HG02588 (cell line): ENCODE data around the gene FKBP4.
"Not testable (repeated sequence)": the region's sequence is repeated elsewhere in the genome, so short reads cannot be mapped to it uniquely, and the experiment has no call there.

Source experiments
- ATAC-seq: cut with Tn5 transposase; IDR thresholded peaks from one replicate; pipeline ENCODE4 v1.9.1; 2021; ENCODE audit warnings: mild to moderate bottlenecking, moderate library complexity; ENCODE audit not compliant: unreplicated experiment

The FKBP4 gene

GRCh38 chr12:2794736-2795289 is at the start of gene FKBP4:
FKBP4 (plus strand) TSS chr12:2794970; CDS start chr12:2795140, 170 bp downstream.
- ATAC-seq, result peak; percentile 71

- ATAC-seq, result no peak
Measured at GRCh38 chr12:2745655-2746054, 49.1 kb upstream of the FKBP4 start.

- ATAC-seq, result no peak
Measured at GRCh38 chr12:2749580-2749979, 45.2 kb upstream of the FKBP4 start.

GRCh38 chr12:2750185-2750584 is 44.6 kb upstream of the FKBP4 start:
- ATAC-seq, result no peak

- no peak for ATAC-seq
Measured at GRCh38 chr12:2751230-2751629, 43.5 kb upstream of the FKBP4 start.

- ATAC-seq, result no peak
Measured at GRCh38 chr12:2751686-2752085, 43.1 kb upstream of the FKBP4 start.

- ATAC-seq, result no peak
Measured at GRCh38 chr12:2752676-2753371, 41.9 kb upstream of the FKBP4 start.

GRCh38 chr12:2753536-2753935 is 41.2 kb upstream of the FKBP4 start:
- ATAC-seq, result no peak

GRCh38 chr12:2754208-2754607 is 40.6 kb upstream of the FKBP4 start:
- no peak for ATAC-seq

- no peak for ATAC-seq
Measured at GRCh38 chr12:2756756-2757155, 38.0 kb upstream of the FKBP4 start.

- ATAC-seq, result no peak
Measured at GRCh38 chr12:2759733-2760132, 35.0 kb upstream of the FKBP4 start.

- no peak for ATAC-seq
Measured at GRCh38 chr12:2764398-2764797, 30.4 kb upstream of the FKBP4 start.

GRCh38 chr12:2765052-2765451 is 29.7 kb upstream of the FKBP4 start:
- ATAC-seq, result no peak

GRCh38 chr12:2765608-2766007 is 29.2 kb upstream of the FKBP4 start:
- ATAC-seq, result no peak

- no peak for ATAC-seq
Measured at GRCh38 chr12:2768224-2768961, 26.4 kb upstream of the FKBP4 start.

- ATAC-seq, result no peak
Measured at GRCh38 chr12:2769866-2770533, 24.8 kb upstream of the FKBP4 start.

GRCh38 chr12:2770544-2770943 is 24.2 kb upstream of the FKBP4 start:
- ATAC-seq, result not testable (repeated sequence)

- ATAC-seq, result no peak
Measured at GRCh38 chr12:2772370-2772769, 22.4 kb upstream of the FKBP4 start.

- no peak for ATAC-seq
Measured at GRCh38 chr12:2773199-2773875, 21.4 kb upstream of the FKBP4 start.

GRCh38 chr12:2775431-2775830 is 19.3 kb upstream of the FKBP4 start:
- no peak for ATAC-seq
